SHP77 (cell line): ENCODE measurements around the gene NSL1.
"Not testable (repeated sequence)": the region's sequence is repeated elsewhere in the genome, so short reads cannot be mapped to it uniquely, and the experiment has no call there.

Experiments
- DNase-seq, 2 experiments: peaks; one replicate each; lab custom pipeline; 2025; lab: John Stamatoyannopoulos, UW

NSL1 gene

DNA sequence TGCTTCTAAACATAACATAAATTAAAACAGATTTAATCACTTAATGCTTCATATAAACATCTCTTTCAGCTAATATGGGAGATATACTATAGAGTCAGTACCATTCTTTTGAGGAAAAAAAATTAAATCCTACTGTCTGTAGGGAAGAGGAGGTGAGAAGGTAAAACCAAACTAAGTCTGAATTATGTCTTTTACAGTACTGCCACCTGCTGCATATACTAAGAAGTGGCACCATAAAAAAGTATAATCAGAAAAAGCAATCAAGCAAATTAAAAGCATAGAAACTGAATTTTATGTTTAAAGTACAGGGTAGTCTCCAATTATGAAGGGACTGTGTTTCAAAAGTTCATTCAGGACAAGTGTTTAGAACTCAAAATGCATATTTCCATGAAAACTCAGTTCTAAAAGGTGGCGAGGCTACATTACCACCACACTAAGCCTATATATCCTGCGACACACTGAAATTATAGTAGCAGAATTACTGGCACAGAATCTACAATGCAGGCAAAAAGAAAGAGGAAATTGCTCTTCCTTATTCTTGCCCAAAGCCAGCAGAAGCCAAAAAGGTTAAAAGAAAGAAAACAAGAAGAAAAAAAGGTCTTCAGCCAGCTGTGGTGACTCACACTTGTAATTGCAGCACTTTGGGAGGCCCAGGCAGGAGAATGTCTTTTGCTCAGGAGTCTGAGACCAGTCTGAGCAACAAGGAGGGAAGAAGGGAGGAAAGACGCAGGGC lies 9.0 kb downstream of the NSL1 start:
- DNase-seq: peak in 1 of 2 experiments; percentile 8

DNA sequence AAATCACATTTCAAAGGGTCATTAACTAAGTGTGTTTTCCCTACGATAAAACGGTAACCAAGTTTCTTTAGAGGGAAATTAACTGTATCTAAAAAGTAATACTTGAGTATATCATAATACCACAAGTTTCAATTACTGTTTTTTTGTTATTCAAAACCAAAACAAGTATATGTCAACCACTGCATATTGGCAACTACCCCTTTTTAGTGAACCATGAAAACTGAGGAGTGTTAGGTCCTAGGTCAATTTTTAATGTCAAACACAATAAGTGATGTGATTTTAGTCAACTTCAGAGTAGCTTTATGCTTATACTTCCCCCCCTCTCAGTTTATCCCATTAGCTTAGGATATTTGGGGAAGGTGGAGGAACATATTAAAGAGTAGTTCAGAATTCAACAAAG lies 10.4 kb downstream of the NSL1 start:
- no peak for DNase-seq

- DNase-seq: no peak
Observed at GRCh38 chr1:212780759-212781158, 10.8 kb downstream of the NSL1 start.

DNA sequence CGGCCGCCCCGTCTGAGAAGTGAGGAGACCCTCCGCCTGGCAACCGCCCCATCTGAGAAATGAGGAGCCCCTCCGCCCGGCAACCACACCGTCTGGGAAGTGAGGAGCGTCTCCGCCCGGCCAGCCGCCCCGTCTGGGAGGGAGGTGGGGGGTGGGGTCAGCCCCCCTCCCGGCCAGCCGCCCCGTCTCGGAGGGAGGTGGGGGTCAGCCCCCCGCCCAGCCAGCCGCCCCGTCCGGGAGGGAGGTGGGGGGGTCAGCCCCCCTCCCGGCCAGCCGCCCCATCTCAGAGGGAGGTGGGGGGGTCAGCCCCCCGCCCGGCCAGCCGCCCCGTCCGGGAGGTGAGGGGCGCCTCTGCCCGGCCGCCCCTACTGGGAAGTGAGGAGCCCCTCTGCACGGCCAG lies 12.5 kb downstream of the NSL1 start:
- not testable (repeated sequence) for DNase-seq

DNA sequence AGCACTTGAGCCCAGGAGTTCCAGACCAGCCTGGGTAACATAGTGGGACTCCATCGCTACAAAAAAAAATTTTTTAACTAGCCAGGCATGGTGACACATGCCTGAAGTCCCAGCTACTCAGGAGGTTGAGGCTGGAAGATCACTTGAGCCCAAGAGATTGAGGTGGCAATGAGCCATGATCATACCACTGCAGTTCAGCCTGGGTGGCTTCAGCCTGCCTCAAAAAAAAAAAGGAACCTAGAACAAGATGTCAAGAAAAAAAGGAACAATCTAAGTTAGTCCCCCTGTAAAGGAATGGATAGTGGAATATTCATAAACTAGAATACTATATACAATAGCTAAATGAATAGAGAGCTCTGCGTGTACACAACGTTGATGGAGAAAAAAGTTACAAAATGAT lies 14.4 kb downstream of the NSL1 start:
- DNase-seq: no peak

DNA sequence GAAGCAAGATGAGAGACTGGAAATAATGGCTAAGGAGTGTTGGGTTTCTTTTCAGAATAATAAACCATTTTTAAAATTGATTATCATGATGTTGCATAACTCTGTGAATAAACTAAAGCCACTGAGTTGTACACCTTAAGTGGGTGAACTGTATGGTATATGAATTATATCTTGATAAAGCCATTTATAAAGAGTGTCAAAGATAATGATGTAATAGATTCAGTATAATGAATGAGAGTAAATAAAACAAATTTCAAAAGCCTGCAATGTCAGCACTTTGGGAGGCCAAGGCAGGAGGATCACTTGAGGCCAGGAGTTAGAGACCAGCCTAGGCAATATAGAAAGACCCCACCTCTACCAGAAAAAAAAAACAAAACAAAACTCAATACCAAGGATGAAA lies 16.3 kb downstream of the NSL1 start:
- DNase-seq: no peak

DNA sequence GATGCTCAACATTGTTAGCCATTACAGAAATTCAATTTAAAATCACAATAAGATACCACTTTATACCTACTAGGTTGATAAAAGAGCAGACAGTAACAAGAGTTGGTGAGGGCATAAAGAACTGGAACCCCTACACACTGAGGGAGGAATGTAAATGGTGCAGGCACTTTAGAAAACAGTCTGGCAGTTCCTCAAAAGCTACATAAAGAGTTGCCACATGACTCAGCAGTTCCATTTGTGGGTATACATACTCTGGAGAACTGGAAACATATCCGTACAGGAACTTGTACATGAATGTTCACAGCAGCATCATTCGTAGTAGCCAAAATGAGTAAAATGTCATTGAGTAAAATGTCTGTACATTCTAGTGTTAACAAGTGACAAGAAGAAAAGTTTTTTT lies 17.0 kb downstream of the NSL1 start:
- no peak for DNase-seq

DNA sequence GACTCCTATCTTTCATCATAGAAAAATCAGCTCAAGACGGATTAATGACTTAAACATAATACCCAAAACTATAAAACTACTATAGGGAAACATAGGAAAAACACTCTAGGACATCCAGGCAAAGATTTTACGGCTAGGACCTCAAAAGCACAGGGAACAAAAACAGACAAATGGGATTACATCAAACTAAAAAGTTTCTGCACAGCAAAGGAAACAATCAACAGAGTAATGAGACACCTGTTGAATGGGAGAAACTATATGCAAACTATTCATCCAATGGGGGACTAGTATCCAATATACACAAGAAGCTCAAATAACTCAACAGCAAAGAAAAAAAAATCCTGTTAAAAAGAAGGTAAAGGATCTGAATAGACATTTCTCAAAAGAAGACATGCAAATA lies 18.6 kb downstream of the NSL1 start:
- DNase-seq: no peak

- no peak for DNase-seq
Observed at GRCh38 chr1:212771341-212771740, 20.2 kb downstream of the NSL1 start.

- DNase-seq: no peak
Observed at GRCh38 chr1:212769459-212770167, 22.0 kb downstream of the NSL1 start.

- not testable (repeated sequence) for DNase-seq
Observed at GRCh38 chr1:212766825-212767224, 24.8 kb downstream of the NSL1 start.

DNA sequence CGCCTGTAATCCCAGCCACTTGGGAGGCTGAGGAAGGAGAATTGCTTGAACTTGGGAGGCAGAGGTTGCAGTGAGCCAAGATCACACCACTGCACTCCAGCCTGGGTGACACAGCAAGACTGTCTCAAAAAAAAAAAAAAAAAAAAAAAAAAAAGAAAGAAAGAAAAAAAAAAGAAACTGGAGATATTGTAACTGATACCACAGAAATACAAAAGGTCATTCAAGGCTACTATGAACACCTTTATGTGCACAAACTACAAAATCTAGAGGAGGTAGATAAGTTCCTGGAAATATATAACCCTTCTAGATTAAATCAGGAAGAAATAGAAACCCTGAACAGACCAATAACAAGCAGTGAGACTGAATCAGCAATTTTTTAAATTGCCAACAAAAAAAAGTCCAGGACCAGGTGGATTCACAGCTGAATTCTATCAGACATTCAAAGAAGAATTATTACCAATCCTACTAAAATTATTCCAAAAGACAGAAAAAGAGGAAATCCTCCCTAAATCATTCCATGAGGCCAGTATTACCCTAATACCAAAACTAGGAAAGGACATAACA lies 26.8 kb downstream of the NSL1 start:
- DNase-seq: not testable (repeated sequence)

DNA sequence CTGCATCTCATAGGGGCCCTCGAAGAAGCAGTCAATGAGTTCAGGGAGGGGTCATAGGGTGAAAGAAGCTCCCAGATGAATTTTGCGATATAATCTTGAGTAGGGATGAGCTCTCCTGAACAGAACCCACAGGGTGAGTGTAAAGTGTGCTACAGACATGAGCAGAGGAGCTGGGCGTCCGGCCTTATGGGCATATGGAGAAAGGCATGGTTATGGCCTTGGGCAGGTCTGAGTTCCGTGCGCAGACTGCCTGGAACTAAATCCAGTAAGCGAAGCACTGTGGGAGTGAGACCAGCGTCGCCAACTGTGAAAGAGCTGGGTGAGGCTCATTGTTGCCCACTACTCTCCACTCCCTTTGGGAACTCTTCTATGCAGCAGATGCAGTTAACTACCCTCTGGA lies 28.7 kb downstream of the NSL1 start:
- DNase-seq: no peak

- DNase-seq: no peak
Observed at GRCh38 chr1:212762234-212762633, 29.3 kb downstream of the NSL1 start.

- DNase-seq: peak; percentile 7 to 26
Observed at GRCh38 chr1:212760126-212760823, 31.3 kb downstream of the NSL1 start.

GRCh38 chr1:212759683-212760082 lies 31.9 kb downstream of the NSL1 start:
- no peak for DNase-seq

GRCh38 chr1:212754680-212755079 lies 36.9 kb downstream of the NSL1 start:
- no peak for DNase-seq

GRCh38 chr1:212754193-212754592 lies 37.4 kb downstream of the NSL1 start:
- DNase-seq: no peak

- DNase-seq: no peak
Observed at GRCh38 chr1:212753749-212754148, 37.8 kb downstream of the NSL1 start.

GRCh38 chr1:212752934-212753497 lies 38.6 kb downstream of the NSL1 start:
- DNase-seq: no peak

- no peak for DNase-seq
Observed at GRCh38 chr1:212752252-212752933, 39.2 kb downstream of the NSL1 start.
